IPS-15b (cell line): ENCODE results near the gene ITGA5.
A peak's percentile ranks its signal among the peaks of the same experiment; 100 is the strongest.

Experiments used
- H3K27me3 ChIP-seq: one replicate; pipeline ENCODE4 v1.6.1; 2013; ENCODE audit warnings: low read length; ENCODE audit not compliant: control insufficient read depth, insufficient read depth
- H3K36me3 ChIP-seq: one replicate; pipeline ENCODE4 v1.6.1; 2013; ENCODE audit warnings: low read length; ENCODE audit not compliant: control insufficient read depth, insufficient read depth
- H3K4me1 ChIP-seq: one replicate; pipeline ENCODE4 v1.6.1; 2013; ENCODE audit warnings: mild to moderate bottlenecking, low read length; ENCODE audit not compliant: control insufficient read depth, insufficient read depth
- H3K4me3 ChIP-seq: one replicate; pipeline ENCODE4 v1.5.1; 2013; ENCODE audit warnings: low read depth, low read length
- H3K9ac ChIP-seq: one replicate; pipeline ENCODE4 v1.6.1; 2013; ENCODE audit warnings: low read depth, mild to moderate bottlenecking, low read length
- H3K9me3 ChIP-seq: one replicate; pipeline ENCODE4 v1.6.1; 2013; ENCODE audit warnings: mild to moderate bottlenecking, low read length; ENCODE audit not compliant: control insufficient read depth, insufficient read depth

Gene ITGA5

DNA sequence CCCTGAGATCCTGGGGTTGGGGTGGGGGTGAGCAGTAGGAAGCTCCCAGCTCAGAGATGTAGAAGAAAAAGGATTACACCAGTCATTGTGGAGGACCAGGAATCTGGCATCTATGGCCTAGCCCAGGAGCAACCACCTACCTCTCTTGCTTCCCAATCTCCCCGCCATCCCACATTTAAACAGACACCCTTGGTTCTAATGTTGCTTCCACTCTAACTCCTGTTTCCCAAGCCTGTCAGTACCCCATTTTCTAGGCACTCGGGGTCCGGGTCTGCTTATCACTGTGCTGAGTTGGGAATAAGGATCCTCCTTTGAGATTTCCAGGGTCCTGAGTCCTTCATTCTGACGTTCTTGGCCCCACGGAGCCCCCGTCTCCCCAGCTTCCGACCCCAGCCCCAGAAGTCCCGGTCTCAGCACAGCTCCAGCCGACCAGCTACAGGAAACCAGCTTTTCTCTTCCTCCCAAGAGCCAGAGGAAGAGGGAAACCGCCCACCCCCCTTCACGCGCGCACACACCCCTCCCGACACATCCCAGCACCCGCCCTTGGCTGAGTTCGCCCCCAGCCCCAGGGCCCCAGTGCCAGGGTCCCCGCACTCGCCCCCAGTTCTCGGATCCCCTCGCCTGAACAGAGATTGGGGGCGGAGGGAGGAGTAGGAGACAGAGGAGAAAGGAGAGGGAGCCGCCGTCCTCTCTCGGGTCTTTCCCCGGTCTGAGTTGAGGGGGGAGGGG is 1.2 kb downstream of the ITGA5 start:
- H3K4me3 ChIP-seq, result peak overlapping the region; percentile 76
- no peaks in the 10 kb centered on the region for H3K9me3 ChIP-seq
- H3K27me3 ChIP-seq, result peaks cover 34% of the 10 kb centered on the region
- peak overlapping the region; percentile 54 for H3K9ac ChIP-seq
- H3K36me3 ChIP-seq, result no peaks in the 10 kb centered on the region
- H3K4me1 ChIP-seq, result peaks cover 14% of the 10 kb centered on the region

- Histone ChIP-seq H3K27me3 (peaks cover 25% of the 10 kb centered on the region), H3K9me3 (no peaks in the 10 kb centered on the region), H3K4me1 (peaks cover 16% of the 10 kb centered on the region), H3K36me3 (no peaks in the 10 kb centered on the region), H3K9ac (no peak overlapping the region), H3K4me3 (no peak overlapping the region)
Measured at GRCh38 chr12:54416687-54417603, 2.1 kb downstream of the ITGA5 start.

DNA sequence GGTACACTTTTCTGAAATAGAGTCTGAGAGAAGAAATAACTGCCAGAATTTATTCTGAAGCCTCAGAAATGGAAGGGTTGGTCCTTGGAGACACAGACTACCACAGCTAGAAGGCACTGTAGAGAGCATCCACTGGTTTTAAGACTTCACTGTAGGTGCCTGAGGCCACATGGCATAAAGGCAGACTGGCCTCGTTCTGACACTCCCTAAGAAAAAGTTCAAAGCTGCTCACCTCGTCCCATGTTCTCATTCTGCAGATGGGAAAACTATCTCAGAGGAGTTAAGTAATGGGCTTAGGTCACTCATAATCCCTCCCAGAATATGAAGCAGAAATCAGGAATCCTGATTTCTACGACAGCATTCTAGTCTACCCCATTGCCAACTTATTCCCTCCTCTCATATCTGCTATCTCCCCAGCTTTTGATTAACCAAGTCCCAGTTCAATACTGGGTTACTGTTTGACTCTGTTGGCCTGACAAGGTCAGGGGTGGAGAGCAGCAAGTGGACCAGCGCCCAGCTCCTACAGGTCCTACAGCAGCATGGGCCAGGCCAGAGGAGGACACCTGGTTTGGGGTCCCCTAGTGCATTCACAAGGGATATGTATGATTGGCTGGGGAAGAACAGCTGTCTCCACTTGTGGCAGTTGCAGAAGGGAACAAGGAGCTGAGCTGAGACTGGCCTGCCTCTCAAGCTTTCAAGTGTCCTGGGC is 3.7 kb downstream of the ITGA5 start:
- Histone ChIP-seq H3K36me3 (no peaks in the 10 kb centered on the region), H3K9me3 (no peaks in the 10 kb centered on the region), H3K4me3 (no peak overlapping the region), H3K4me1 (peaks cover 10% of the 10 kb centered on the region), H3K27me3 (peaks cover 19% of the 10 kb centered on the region), H3K9ac (no peak overlapping the region)

DNA sequence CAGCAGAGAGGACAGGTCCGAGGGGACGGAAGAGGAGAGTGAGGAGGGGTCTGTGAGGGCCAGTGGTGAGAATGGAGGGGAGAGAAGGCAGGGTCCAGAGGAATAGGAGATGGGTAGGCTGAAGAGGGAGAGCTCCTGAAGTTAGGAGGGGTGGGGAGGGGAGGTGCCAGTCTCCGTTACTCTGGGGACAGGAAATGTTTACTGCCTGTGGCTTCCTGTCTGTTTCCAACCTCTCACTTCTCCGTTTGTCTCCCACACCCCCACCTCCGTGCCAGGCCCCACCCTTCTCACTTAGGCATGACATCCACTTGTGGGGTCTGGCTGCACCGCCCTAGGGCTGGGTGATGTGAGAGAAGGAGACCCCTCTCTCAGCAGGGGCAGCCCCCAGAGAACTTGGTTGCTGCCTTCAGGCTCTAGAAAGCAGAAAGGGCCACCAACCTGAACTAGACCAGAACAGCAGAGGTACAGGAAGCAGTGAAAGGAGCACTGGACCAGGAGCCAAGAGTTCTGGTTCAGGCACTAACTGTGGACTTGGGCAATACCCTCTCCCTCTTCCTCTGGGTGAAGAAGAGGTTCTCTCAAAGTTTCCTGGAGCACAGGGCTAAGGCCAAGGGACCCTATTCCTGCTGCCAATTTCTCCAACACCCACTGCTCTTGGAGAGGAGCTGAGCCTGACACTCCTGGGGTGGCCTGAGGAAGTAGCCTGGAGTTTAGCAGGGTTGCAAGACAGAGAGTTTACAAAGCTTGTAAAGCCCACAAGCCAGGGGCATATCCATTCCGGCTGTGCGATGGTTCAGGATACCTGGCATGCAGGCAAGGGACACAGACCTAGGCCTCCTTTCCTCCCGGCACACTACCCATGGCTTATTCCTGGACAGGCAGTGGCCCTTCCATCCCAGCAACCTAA is 5.5 kb downstream of the ITGA5 start:
- H3K27me3 ChIP-seq, result peaks cover 13% of the 10 kb centered on the region
- no peaks in the 10 kb centered on the region for H3K9me3 ChIP-seq
- H3K36me3 ChIP-seq, result peaks cover 5% of the 10 kb centered on the region
- peaks cover 7% of the 10 kb centered on the region for H3K4me1 ChIP-seq
- H3K4me3 ChIP-seq, result no peak overlapping the region
- H3K9ac ChIP-seq, result no peak overlapping the region

DNA sequence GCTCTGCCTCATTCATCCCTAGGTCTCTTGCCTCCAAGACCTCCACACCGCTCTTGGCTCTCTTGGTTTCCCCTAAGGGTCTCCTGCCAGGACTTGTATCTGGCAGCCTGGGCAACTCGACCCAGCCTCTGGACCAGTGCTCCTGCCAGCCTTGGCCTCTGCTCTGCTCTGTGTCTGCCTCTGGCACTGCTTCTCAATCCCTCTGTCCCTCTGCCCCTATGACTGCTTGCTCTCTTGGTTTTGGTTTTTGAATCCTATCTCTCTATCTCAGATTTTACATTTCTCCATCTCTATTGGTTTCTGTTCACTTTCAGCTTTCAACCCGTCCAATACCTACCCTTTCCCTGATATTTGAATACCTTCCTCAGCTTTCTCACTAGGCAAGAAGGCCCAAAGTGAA is 6.3 kb downstream of the ITGA5 start:
- Histone ChIP-seq H3K4me1 (peaks cover 7% of the 10 kb centered on the region), H3K9me3 (no peaks in the 10 kb centered on the region)

DNA sequence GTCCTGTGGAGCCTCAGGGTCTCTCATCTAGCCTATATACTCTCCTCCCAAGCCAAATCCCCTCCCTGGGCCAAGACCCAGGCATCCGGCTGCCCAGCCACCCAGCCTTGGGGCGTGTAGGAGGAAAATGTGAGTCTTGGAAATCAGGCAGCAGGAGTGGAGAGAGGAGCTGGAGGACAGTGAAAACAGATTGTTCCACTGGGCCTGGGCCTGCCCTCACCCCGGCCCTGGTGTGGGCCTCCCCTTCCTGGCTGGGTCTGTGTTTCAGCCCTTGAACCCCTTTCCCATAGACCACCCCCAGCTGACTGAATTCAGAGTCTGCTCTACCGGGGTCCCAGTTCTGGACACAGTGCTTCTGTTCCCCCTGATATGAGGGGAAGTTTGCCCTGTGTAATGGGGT is 6.7 kb downstream of the ITGA5 start:
- peaks cover 10% of the 10 kb centered on the region for H3K36me3 ChIP-seq
- no peak overlapping the region for H3K9ac ChIP-seq
- H3K4me3 ChIP-seq, result no peak overlapping the region
- H3K27me3 ChIP-seq, result peaks cover 8% of the 10 kb centered on the region
- H3K4me1 ChIP-seq, result peaks cover 4% of the 10 kb centered on the region
- no peaks in the 10 kb centered on the region for H3K9me3 ChIP-seq

More for the DNA sequence above, 6.3 kb downstream of the ITGA5 start:
- peaks cover 12% of the 10 kb centered on the region for H3K27me3 ChIP-seq
- peaks cover 6% of the 10 kb centered on the region for H3K36me3 ChIP-seq
- no peak overlapping the region for H3K9ac ChIP-seq
- H3K4me3 ChIP-seq, result no peak overlapping the region

- Histone ChIP-seq H3K9me3 (no peaks in the 10 kb centered on the region), H3K4me3 (no peak overlapping the region), H3K4me1 (peaks cover 4% of the 10 kb centered on the region), H3K9ac (no peak overlapping the region), H3K27me3 (peaks cover 3% of the 10 kb centered on the region), H3K36me3 (peaks cover 10% of the 10 kb centered on the region)
Measured at GRCh38 chr12:54411391-54412241, 7.5 kb downstream of the ITGA5 start.

DNA sequence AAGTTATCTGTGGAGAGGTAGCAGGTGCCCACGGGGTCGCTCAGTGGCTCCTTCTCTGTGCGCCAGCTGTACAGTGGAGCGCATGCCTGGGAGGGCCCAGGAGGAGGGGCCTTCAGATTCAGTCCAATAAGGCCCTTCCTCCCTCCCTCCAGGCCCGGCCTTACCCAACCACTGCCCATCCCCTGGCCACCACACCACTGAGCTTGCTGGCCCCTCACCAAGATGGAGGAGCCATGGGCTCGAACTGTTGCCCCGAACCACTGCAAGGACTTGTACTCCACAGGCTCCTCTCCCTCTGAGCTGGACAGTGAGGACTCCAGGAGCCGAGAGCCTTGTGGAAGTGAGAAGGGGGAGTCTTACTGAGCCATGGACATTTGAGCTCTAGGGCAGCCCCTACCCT is 9.8 kb downstream of the ITGA5 start:
- H3K9ac ChIP-seq, result no peak overlapping the region
- peaks cover 4% of the 10 kb centered on the region for H3K4me1 ChIP-seq
- H3K27me3 ChIP-seq, result no peaks in the 10 kb centered on the region
- no peaks in the 10 kb centered on the region for H3K9me3 ChIP-seq
- H3K4me3 ChIP-seq, result no peak overlapping the region
- H3K36me3 ChIP-seq, result peaks cover 10% of the 10 kb centered on the region

DNA sequence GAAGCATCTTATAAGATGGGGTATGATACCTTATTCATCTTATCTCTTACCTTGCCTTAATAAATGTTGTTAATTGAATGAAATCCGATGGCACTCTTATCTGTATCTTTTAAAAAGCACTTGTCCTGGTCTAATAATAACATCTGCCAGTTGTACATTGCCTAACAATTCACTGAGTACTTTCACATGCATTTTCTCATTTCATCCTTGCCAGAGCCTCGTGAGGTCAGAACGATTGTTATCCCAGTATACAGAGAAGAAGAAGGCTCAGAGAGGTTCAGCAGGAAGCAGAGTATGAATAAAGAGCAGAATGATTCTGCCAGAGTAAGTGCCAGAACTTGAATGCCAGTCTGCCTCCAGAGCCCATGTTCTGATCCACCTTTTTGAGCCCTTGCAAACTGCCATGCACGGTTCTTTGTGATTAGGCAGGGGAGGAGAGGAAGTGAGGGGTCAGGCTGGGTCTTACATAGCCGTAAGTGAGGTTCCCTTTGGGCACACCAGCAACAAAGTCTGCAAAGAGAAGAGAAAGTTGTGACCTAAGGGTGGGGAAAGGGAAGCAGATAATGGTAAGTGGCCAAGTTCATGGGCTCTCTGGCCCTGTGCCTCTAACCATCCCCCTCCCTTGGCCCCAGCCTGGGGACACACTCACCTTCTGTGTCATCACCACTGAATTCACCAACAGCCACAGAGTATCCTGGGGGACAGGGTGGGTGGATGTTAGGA is 11.7 kb downstream of the ITGA5 start:
- H3K4me1 ChIP-seq, result peaks cover 4% of the 10 kb centered on the region
- H3K4me3 ChIP-seq, result no peak overlapping the region
- peaks cover 23% of the 10 kb centered on the region for H3K36me3 ChIP-seq
- H3K9me3 ChIP-seq, result no peaks in the 10 kb centered on the region
- no peaks in the 10 kb centered on the region for H3K27me3 ChIP-seq
- H3K9ac ChIP-seq, result no peak overlapping the region

DNA sequence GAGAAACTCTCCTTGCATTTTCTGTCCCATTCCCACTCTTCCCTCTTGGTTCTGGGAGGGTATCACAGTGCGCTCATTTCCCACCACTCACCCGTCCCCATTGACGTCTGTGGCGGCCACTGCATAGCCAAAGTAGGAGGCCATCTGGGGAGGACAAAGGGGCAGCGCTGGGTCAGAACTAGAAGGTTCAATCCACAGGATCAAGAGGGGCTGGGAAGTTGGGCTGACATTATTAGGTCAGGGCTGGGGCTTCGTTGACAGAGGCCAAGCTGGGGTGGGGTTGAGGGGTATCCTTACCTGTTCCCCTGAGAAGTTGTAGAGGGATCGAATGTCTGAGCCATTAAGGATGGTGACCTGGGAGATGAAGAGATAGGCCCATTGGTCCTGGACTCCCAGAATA is 13.5 kb downstream of the ITGA5 start:
- no peak overlapping the region for H3K9ac ChIP-seq
- H3K36me3 ChIP-seq, result peaks cover 26% of the 10 kb centered on the region
- no peak overlapping the region for H3K4me3 ChIP-seq
- H3K27me3 ChIP-seq, result no peaks in the 10 kb centered on the region
- H3K4me1 ChIP-seq, result no peaks in the 10 kb centered on the region
- H3K9me3 ChIP-seq, result no peaks in the 10 kb centered on the region
